H9 (cell line): ENCODE data around the gene SNX30. TPM values are rescaled to one million over a fixed set of nuclear protein-coding genes. Genes with fewer than 3 reads are reported as not detected.

Experiments used
- DNase-seq: peaks from one replicate; pipeline ENCODE4 v3.0.0-alpha.2; 2017
- H2AFZ ChIP-seq: one replicate; pipeline ENCODE4 v1.6.1; 2013; ENCODE audit warnings: mild to moderate bottlenecking, low read length, control low read depth, moderate library complexity
- H2AK5ac ChIP-seq: 2 replicates; pipeline ENCODE4 v1.6.1; 2013; ENCODE audit warnings: low read length, control low read depth, mixed read lengths; ENCODE audit not compliant: insufficient read length
- H2BK120ac ChIP-seq: one replicate; pipeline ENCODE4 v1.6.1; 2013; ENCODE audit warnings: low read depth, mild to moderate bottlenecking, low read length, control low read depth, inconsistent platforms; ENCODE audit not compliant: poor library complexity, severe bottlenecking
- H2BK12ac ChIP-seq: 2 replicates; pipeline ENCODE4 v1.6.1; 2013; ENCODE audit warnings: low read length, control low read depth, mixed read lengths, low read depth; ENCODE audit not compliant: insufficient read length
- H2BK15ac ChIP-seq: 2 replicates; pipeline ENCODE4 v1.6.1; 2013; ENCODE audit warnings: low read depth, low read length, control low read depth
- H2BK20ac ChIP-seq: one replicate; pipeline ENCODE4 v1.6.1; 2013; ENCODE audit warnings: low read depth, mild to moderate bottlenecking, low read length, control low read depth, inconsistent platforms; ENCODE audit not compliant: poor library complexity, severe bottlenecking
- H2BK5ac ChIP-seq: 2 replicates; pipeline ENCODE4 v1.6.1; 2013; ENCODE audit warnings: low read length, control low read depth, mixed read lengths; ENCODE audit not compliant: insufficient read length
- H3K14ac ChIP-seq: 2 replicates; pipeline ENCODE4 v1.6.1; 2013; ENCODE audit warnings: low read length, control low read depth; ENCODE audit not compliant: insufficient read depth
- H3K18ac ChIP-seq: 2 replicates; pipeline ENCODE4 v1.6.1; 2013; ENCODE audit warnings: low read depth, mild to moderate bottlenecking, mixed read lengths, low read length, control low read depth; ENCODE audit not compliant: insufficient read length
- H3K23ac ChIP-seq: 2 replicates; pipeline ENCODE4 v1.6.1; 2013; ENCODE audit warnings: low read length, control low read depth, mixed read lengths, low read depth; ENCODE audit not compliant: insufficient read length
- H3K23me2 ChIP-seq: 2 replicates; pipeline ENCODE4 v1.6.1; 2013; ENCODE audit warnings: low read depth, mild to moderate bottlenecking, mixed read lengths, low read length, control low read depth; ENCODE audit not compliant: insufficient read length, poor library complexity, severe bottlenecking
- H3K27ac ChIP-seq: 2 replicates; pipeline ENCODE4 v1.5.1; 2013; ENCODE audit warnings: low read length, control low read depth, mixed read lengths, low read depth; ENCODE audit not compliant: insufficient read length
- H3K27me3 ChIP-seq: 2 replicates; pipeline ENCODE4 v1.6.1; 2013; ENCODE audit warnings: low read length, control low read depth, inconsistent platforms; ENCODE audit not compliant: insufficient read depth
- H3K4ac ChIP-seq: 2 replicates; pipeline ENCODE4 v1.6.1; 2013; ENCODE audit warnings: low read depth, mild to moderate bottlenecking, control low read depth, inconsistent platforms, low read length, moderate library complexity
- H3K4me1 ChIP-seq: 2 replicates; pipeline ENCODE4 v1.6.1; 2013; ENCODE audit warnings: low read length, control low read depth, inconsistent platforms; ENCODE audit not compliant: insufficient read depth
- H3K4me2 ChIP-seq: 2 replicates; pipeline ENCODE4 v1.6.1; 2013; ENCODE audit warnings: low read length, control low read depth, mixed read lengths; ENCODE audit not compliant: insufficient read length, insufficient read depth
- H3K56ac ChIP-seq: 2 replicates; pipeline ENCODE4 v1.6.1; 2013; ENCODE audit warnings: low read depth, mild to moderate bottlenecking, mixed read lengths, low read length, control low read depth; ENCODE audit not compliant: insufficient read length
- H3K79me1 ChIP-seq: 2 replicates; pipeline ENCODE4 v1.6.1; 2013; ENCODE audit warnings: low read depth, mild to moderate bottlenecking, moderate library complexity, low read length, control low read depth, inconsistent platforms; ENCODE audit not compliant: insufficient read depth, poor library complexity, severe bottlenecking
- H3K79me2 ChIP-seq: 2 replicates; pipeline ENCODE4 v1.6.1; 2013; ENCODE audit warnings: low read length, control low read depth, inconsistent platforms; ENCODE audit not compliant: insufficient read depth
- H3K9ac ChIP-seq: 2 replicates; pipeline ENCODE4 v1.6.1; 2013; ENCODE audit warnings: low read length, control low read depth, mixed read lengths; ENCODE audit not compliant: insufficient read length; ENCODE audit errors: extremely low read depth
- H3K9me3 ChIP-seq: one replicate; pipeline ENCODE4 v1.6.1; 2013; ENCODE audit warnings: low read depth, low read length, inconsistent platforms; ENCODE audit not compliant: control insufficient read depth
- H3T11ph ChIP-seq: one replicate; pipeline ENCODE4 v1.6.1; 2013; ENCODE audit warnings: mild to moderate bottlenecking, low read length, control low read depth, inconsistent platforms
- H4K20me1 ChIP-seq: one replicate; pipeline ENCODE4 v1.6.1; 2013; ENCODE audit not compliant: control insufficient read depth, insufficient read length, insufficient read depth
- H4K5ac ChIP-seq: 2 replicates; pipeline ENCODE4 v1.6.1; 2013; ENCODE audit warnings: low read depth, mild to moderate bottlenecking, mixed read lengths, low read length, control low read depth; ENCODE audit not compliant: insufficient read length
- H4K8ac ChIP-seq: replicated peaks from 2 replicates; pipeline ENCODE4 v1.6.1; 2013; ENCODE audit warnings: low read length, control low read depth, mixed read lengths, low read depth; ENCODE audit not compliant: insufficient read length
- H4K91ac ChIP-seq: 2 replicates; pipeline ENCODE4 v1.6.1; 2013; ENCODE audit warnings: low read depth, mild to moderate bottlenecking, moderate library complexity, mixed read lengths, low read length, control low read depth; ENCODE audit not compliant: insufficient read length
- H3K27ac Mint-ChIP-seq, 3 experiments: 2 replicates in 2 of 3; 3 replicates in 1 of 3; pipeline ENCODE4 v1.8.0; 2020 to 2021; ENCODE audit warnings: mixed read lengths in 3 of 3, mild to moderate bottlenecking in 1 of 3, moderate library complexity in 1 of 3
- H3K27me3 Mint-ChIP-seq: 2 replicates; pipeline ENCODE4 v1.8.0; 2021; ENCODE audit warnings: low read depth, mild to moderate bottlenecking, moderate library complexity, mixed read lengths
- H3K36me3 Mint-ChIP-seq, 3 experiments: 2 replicates in 2 of 3; 3 replicates in 1 of 3; pipeline ENCODE4 v1.8.0; 2020 to 2021; ENCODE audit warnings: low read depth in 3 of 3, mixed read lengths in 3 of 3; ENCODE audit not compliant: insufficient read depth in 1 of 3
- H3K4me1 Mint-ChIP-seq, 2 experiments: 2 replicates each; pipeline ENCODE4 v1.8.0; 2020; ENCODE audit warnings: mixed read lengths in 2 of 2
- H3K4me3 Mint-ChIP-seq, 2 experiments: 2 replicates in 1 of 2; 3 replicates in 1 of 2; pipeline ENCODE4 v1.8.0; 2020 to 2021; ENCODE audit warnings: mild to moderate bottlenecking in 2 of 2, mixed read lengths in 2 of 2, moderate library complexity in 1 of 2
- H3K9me3 Mint-ChIP-seq, 2 experiments: 2 replicates in 1 of 2; 3 replicates in 1 of 2; pipeline ENCODE4 v1.8.0; 2020; ENCODE audit warnings: mild to moderate bottlenecking in 2 of 2, mixed read lengths in 2 of 2, moderate library complexity in 1 of 2
- CTCF ChIP-seq: fragments of 200-600 bp; sonication (generic); conservative IDR thresholded peaks from 3 replicates; pipeline ENCODE4 v1.8.0; 2021; ENCODE audit warnings: antibody characterized with exemption, mild to moderate bottlenecking
- WGBS: extraction: QIAGEN DNeasy Blood & Tissue Kit; methylation state at CpG from one replicate; pipeline ENCODE4 v1.1.7; 2013; ENCODE audit warnings: missing lambda C conversion rate, low lambda C conversion rate, mixed read lengths; ENCODE audit not compliant: insufficient read length; ENCODE audit errors: extremely low coverage; 5-methylcytosine and 5-hydroxymethylcytosine counted together
- total RNA-seq: library from RNA; stranded (reverse); gene quantifications from 2 replicates; pipeline ENCODE4 v1.2.1, GENCODE V29; 2021

Gene SNX30
- total RNA-seq, 1 experiment from 2014 or later, result 10.3 TPM

GRCh38 chr9:112894041-112894440 lies 143.5 kb downstream of the SNX30 start:
- Histone ChIP-seq H3K18ac (no peak overlapping the region), H3K23me2 (peaks cover 4% of the 10 kb centered on the region), H3K56ac (no peak overlapping the region), H3K79me1 (no peaks in the 10 kb centered on the region), H3K9ac (no peak overlapping the region), H4K5ac (no peak overlapping the region), H2BK20ac (no peak overlapping the region), H4K91ac (no peak overlapping the region), H3K23ac (no peak overlapping the region), H2AK5ac (no peak overlapping the region), H2BK120ac (no peak overlapping the region), H4K20me1 (no peaks in the 10 kb centered on the region), H2BK12ac (no peak overlapping the region), H3K4me1 (no peaks in the 10 kb centered on the region), H3K4ac (no peak overlapping the region), H3K27ac (no peak overlapping the region), H2AFZ (no peak overlapping the region), H2BK5ac (no peak overlapping the region), H3T11ph (no peak overlapping the region), H3K79me2 (no peaks in the 10 kb centered on the region), H3K9me3 (no peaks in the 10 kb centered on the region), H3K27me3 (peaks cover 12% of the 10 kb centered on the region; the same call in 1 of the 2 replicates), H3K4me2 (no peak overlapping the region), H3K14ac (no peak overlapping the region), H4K8ac (no peak overlapping the region), H2BK15ac (no peak overlapping the region)
- Mint-ChIP-seq H3K4me3 (no peak overlapping the region), H3K27me3 (peaks cover 65% of the 10 kb centered on the region), H3K27ac (no peak overlapping the region), H3K36me3 (no peaks in the 10 kb centered on the region; a peak in 2 of 7 replicates), H3K4me1 (peaks cover 0 to 6% of the 10 kb centered on the region in 2 experiments), H3K9me3 (no peaks in the 10 kb centered on the region; a peak in 1 of 5 replicates)
- TF ChIP-seq CTCF, result no peak
- WGBS, result no CpG with 5 or more reads among the region's 1 CpG
- no peak for DNase-seq
